ENCODE results near the gene UHRF1. TPM values are rescaled to one million over a fixed set of nuclear protein-coding genes. Genes with fewer than 3 reads are reported as not detected.

Gene UHRF1
- total and polyA plus RNA-seq, 2 donors from 2014 or later = 0.19 to 3.1 TPM

DNA sequence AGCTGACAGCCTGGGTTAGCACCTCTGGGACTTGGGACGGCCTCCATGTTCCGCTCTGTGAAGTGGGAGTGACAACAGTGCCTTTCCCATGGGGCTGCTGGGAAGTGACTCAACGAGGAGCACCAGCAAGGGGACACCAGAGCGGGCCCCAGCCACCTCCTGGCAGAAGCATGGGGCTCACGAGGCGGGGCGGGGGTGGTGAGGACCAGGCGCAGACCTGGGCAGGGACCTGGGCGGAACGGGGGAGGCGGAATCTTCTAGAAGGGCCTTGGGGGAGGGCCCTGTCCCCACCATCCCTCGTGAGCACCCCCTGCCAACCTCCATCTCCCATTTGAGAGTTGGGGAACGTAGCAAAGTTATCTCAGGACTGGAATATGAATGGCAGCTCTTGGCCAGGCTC, 97.5 kb downstream of the UHRF1 start:
- DNase-seq (no peak), FAIRE-seq (no peak)
- TF ChIP-seq, protein P1, sequence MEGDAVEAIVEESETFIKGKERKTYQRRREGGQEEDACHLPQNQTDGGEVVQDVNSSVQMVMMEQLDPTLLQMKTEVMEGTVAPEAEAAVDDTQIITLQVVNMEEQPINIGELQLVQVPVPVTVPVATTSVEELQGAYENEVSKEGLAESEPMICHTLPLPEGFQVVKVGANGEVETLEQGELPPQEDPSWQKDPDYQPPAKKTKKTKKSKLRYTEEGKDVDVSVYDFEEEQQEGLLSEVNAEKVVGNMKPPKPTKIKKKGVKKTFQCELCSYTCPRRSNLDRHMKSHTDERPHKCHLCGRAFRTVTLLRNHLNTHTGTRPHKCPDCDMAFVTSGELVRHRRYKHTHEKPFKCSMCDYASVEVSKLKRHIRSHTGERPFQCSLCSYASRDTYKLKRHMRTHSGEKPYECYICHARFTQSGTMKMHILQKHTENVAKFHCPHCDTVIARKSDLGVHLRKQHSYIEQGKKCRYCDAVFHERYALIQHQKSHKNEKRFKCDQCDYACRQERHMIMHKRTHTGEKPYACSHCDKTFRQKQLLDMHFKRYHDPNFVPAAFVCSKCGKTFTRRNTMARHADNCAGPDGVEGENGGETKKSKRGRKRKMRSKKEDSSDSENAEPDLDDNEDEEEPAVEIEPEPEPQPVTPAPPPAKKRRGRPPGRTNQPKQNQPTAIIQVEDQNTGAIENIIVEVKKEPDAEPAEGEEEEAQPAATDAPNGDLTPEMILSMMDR (IDR thresholded peaks at IDR 0.05; ENCODE audit: borderline replicate concordance, extremely low read depth, insufficient read depth) = no peak
- Histone ChIP-seq H3K4me3 (ENCODE audit: low read length in 3 of 3) (no peak overlapping the region), H3K27ac (ENCODE audit: low read depth in 2 of 2, low read length in 2 of 2) (no peak overlapping the region), H3K9ac (ENCODE audit: low read length in 3 of 3) (no peak overlapping the region), H3K36me3 (ENCODE audit: control insufficient read depth in 2 of 3, insufficient read depth in 3 of 3, low read length in 3 of 3) (no peaks in the 10 kb centered on the region), H3K9me3 (ENCODE audit: control insufficient read depth in 2 of 3, insufficient read depth in 1 of 3, low read length in 3 of 3) (no peaks in the 10 kb centered on the region), H3K4me1 (ENCODE audit: control insufficient read depth in 2 of 3, insufficient read depth in 2 of 3, low read depth in 1 of 3, low read length in 3 of 3) (peaks cover 0 to 3% (median 0%) of the 10 kb centered on the region in 3 donors), H3K27me3 (ENCODE audit: control insufficient read depth, insufficient read depth, low read length) (no peaks in the 10 kb centered on the region)
- intact Hi-C loops (cut with DNase I) = no loop called here

Small RNA genes lying within 50 kb of the gene (microRNA-seq; reads per million reads assigned to microRNA genes)
- not detected for gene MIR4747

Other genes with a start within 250 kb of the UHRF1 start
- gene MYDGF, start 239.2 kb upstream of the UHRF1 start, total RNA-seq = 75.8 TPM
- 85.5 TPM for gene MYDGF, start 239.2 kb upstream of the UHRF1 start, polyA plus RNA-seq (ENCODE audit: insufficient read depth, low read depth, low replicate concordance)
- gene DPP9, start 185.7 kb upstream of the UHRF1 start, total RNA-seq = 61.9 TPM
- 14.0 TPM for gene DPP9, start 185.7 kb upstream of the UHRF1 start, polyA plus RNA-seq (ENCODE audit: insufficient read depth, low read depth, low replicate concordance)
- gene FEM1A, start 117.8 kb upstream of the UHRF1 start, total RNA-seq = 11.3 TPM
- gene FEM1A, start 117.8 kb upstream of the UHRF1 start, polyA plus RNA-seq (ENCODE audit: insufficient read depth, low read depth, low replicate concordance) = 4.6 TPM
- gene TICAM1, start 77.8 kb upstream of the UHRF1 start, total RNA-seq = 23.0 TPM
- gene TICAM1, start 77.8 kb upstream of the UHRF1 start, polyA plus RNA-seq (ENCODE audit: insufficient read depth, low read depth, low replicate concordance) = 9.9 TPM
- 60.0 TPM for gene PLIN3, start 41.8 kb upstream of the UHRF1 start, total RNA-seq
- gene PLIN3, start 41.8 kb upstream of the UHRF1 start, polyA plus RNA-seq (ENCODE audit: insufficient read depth, low read depth, low replicate concordance) = 30.5 TPM
- 1.4 TPM for gene ARRDC5, start 6.6 kb upstream of the UHRF1 start, total RNA-seq
- gene ARRDC5, start 6.6 kb upstream of the UHRF1 start, polyA plus RNA-seq (ENCODE audit: insufficient read depth, low read depth, low replicate concordance) = not detected
- gene KDM4B, start 59.6 kb downstream of the UHRF1 start, total RNA-seq = 35.7 TPM
- gene KDM4B, start 59.6 kb downstream of the UHRF1 start, polyA plus RNA-seq (ENCODE audit: insufficient read depth, low read depth, low replicate concordance) = 6.6 TPM